ENCODE measurements around the gene CARD14. TPM values are rescaled to one million over a fixed set of nuclear protein-coding genes. Genes with fewer than 3 reads are reported as not detected.

The CARD14 gene
- total RNA-seq, 1 experiment from 2014 or later, result 0.09 TPM

DNA sequence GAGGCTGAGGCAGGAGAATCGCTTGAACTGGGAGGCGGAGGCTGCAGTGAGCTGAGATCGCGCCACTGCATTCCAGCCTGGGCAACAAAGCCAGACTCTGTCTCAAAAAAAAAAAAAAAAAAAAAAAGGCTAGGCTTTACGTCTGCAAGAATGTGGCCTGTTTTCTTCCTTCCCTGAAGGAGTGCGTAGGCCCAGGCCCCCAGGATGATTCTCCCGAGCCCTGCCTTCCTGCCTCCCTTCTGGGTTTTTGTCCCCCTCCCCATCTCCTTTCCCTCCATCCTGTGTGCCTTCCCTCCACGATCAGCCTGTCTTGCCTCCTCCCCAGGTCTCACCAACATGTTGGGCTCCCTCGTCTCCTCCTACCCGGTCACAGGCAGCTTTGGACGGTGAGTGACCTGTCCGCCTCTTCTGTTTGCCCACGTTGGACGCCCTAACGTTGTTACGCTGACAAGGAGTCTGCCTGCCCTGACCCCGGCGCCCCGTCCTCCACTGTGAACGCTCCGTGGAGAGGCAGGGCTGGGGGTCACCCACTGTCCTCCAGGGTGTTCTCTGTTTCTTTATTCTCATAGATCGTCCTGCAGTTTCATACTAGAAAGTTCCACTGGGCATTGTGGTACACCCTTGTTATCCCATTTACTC lies 75.2 kb downstream of the CARD14 start:
- BruUV-seq (replicated peaks), result no TSS peak
- ChIA-PET POLR2A (ENCODE audit: low non-redundant PET) (no interaction called here), CTCF (no interaction called here)
- no peak overlapping the region for H3K27ac ChIP-seq (ENCODE audit: low read depth, low read length, poor library complexity, severe bottlenecking)
- no peaks in the 10 kb centered on the region for H3K9me3 ChIP-seq (ENCODE audit: low read depth, low read length, poor library complexity, severe bottlenecking)
- no peaks in the 10 kb centered on the region for H3K27me3 ChIP-seq (replicated peaks; ENCODE audit: insufficient read depth, low read depth, low read length, poor library complexity)
- no peaks in the 10 kb centered on the region for H3K36me3 ChIP-seq (ENCODE audit: insufficient read depth, low read length, poor library complexity, severe bottlenecking)
- intact Hi-C loops (cut with micrococcal nuclease; ENCODE audit: unreplicated experiment), result no loop called here
- no peaks in the 10 kb centered on the region for H3K4me1 ChIP-seq (ENCODE audit: insufficient read depth, low read length, poor library complexity, severe bottlenecking)
- DNase-seq (ENCODE audit: low spot score), result no peak
- TF ChIP-seq, protein P1, sequence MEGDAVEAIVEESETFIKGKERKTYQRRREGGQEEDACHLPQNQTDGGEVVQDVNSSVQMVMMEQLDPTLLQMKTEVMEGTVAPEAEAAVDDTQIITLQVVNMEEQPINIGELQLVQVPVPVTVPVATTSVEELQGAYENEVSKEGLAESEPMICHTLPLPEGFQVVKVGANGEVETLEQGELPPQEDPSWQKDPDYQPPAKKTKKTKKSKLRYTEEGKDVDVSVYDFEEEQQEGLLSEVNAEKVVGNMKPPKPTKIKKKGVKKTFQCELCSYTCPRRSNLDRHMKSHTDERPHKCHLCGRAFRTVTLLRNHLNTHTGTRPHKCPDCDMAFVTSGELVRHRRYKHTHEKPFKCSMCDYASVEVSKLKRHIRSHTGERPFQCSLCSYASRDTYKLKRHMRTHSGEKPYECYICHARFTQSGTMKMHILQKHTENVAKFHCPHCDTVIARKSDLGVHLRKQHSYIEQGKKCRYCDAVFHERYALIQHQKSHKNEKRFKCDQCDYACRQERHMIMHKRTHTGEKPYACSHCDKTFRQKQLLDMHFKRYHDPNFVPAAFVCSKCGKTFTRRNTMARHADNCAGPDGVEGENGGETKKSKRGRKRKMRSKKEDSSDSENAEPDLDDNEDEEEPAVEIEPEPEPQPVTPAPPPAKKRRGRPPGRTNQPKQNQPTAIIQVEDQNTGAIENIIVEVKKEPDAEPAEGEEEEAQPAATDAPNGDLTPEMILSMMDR (conservative IDR thresholded peaks at IDR 0.05; ENCODE audit: low read depth, low read length), result no peak
- TF ChIP-seq EZH2 (IDR thresholded peaks at IDR 0.05; ENCODE audit: borderline replicate concordance, low read depth, low read length, poor library complexity, severe bottlenecking), result no peak
- H3K4me3 ChIP-seq (ENCODE audit: low read depth, low read length, poor library complexity, severe bottlenecking), result no peak overlapping the region

DNA sequence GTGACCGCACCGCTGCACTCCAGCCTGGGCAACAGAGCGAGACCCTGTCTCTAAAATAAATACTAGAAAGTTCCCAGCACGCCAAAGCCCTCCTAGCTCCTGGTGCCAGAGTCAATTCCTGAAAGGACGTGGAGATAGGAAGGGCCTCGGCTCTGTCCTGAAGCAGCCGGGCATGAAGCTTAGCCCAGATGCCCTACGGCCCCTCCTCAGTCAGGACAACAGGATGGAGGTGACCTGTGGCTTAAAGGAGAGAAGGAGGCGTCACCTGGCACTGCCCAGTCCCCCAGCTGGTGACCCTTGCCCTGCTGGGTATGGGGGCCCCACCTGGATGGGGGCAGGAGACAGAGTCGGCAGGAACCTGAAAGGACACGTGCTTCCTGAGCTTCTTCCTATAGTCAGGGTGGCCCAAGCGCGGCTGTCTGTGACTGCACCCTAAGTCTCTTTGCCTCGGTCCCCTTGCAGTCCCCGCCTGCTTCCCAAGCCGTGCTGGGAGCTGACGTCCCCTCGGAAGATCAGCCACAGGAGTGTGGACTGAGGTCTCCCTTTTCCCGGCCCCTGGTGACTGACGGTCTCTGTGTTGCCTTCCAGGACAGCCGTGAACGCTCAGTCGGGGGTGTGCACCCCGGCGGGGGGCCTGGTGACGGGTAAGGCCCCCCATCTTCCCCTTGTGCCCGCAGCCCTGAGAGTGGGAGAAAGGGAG lies 75.9 kb downstream of the CARD14 start:
- TF ChIP-seq, protein P1 (conservative IDR thresholded peaks at IDR 0.05; ENCODE audit: low read depth, low read length), result no peak
- TF ChIP-seq EZH2 (IDR thresholded peaks at IDR 0.05; ENCODE audit: borderline replicate concordance, low read depth, low read length, poor library complexity, severe bottlenecking), result no peak
- Histone ChIP-seq H3K9me3 (ENCODE audit: low read depth, low read length, poor library complexity, severe bottlenecking) (no peaks in the 10 kb centered on the region), H3K27ac (ENCODE audit: low read depth, low read length, poor library complexity, severe bottlenecking) (no peak overlapping the region), H3K4me1 (ENCODE audit: insufficient read depth, low read length, poor library complexity, severe bottlenecking) (no peaks in the 10 kb centered on the region), H3K4me3 (ENCODE audit: low read depth, low read length, poor library complexity, severe bottlenecking) (no peak overlapping the region), H3K36me3 (ENCODE audit: insufficient read depth, low read length, poor library complexity, severe bottlenecking) (no peaks in the 10 kb centered on the region), H3K27me3 (replicated peaks; ENCODE audit: insufficient read depth, low read depth, low read length, poor library complexity) (no peaks in the 10 kb centered on the region)
- POLR2A ChIA-PET (ENCODE audit: low non-redundant PET), result no interaction called here
- DNase-seq (ENCODE audit: low spot score), result no peak
- CTCF ChIA-PET, result no interaction called here
- intact Hi-C loops (cut with micrococcal nuclease; ENCODE audit: unreplicated experiment), result no loop called here
- no TSS peak for BruUV-seq (replicated peaks)

DNA sequence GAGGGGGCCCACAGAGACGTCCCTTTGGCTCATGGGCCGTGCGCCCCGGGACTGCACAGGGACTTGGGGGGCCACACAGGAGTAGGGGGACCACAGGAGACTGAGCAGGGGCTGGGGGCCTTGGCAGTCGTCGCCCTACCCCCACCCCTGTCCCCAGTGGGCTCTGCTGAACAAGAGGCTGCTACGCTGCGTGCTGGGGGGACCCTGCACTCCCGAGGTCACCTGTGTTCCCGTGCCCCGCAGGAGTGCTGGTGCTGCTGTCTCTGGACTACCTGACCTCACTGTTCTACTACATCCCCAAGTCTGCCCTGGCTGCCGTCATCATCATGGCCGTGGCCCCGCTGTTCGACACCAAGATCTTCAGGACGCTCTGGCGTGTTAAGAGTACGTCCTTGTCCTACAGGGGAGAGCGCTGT lies 76.4 kb downstream of the CARD14 start:
- H3K9me3 ChIP-seq (ENCODE audit: low read depth, low read length, poor library complexity, severe bottlenecking), result no peaks in the 10 kb centered on the region
- ChIA-PET POLR2A (ENCODE audit: low non-redundant PET) (no interaction called here), CTCF (no interaction called here)
- intact Hi-C loops (cut with micrococcal nuclease; ENCODE audit: unreplicated experiment), result no loop called here
- no peaks in the 10 kb centered on the region for H3K36me3 ChIP-seq (ENCODE audit: insufficient read depth, low read length, poor library complexity, severe bottlenecking)
- no peak for DNase-seq (ENCODE audit: low spot score)
- H3K27me3 ChIP-seq (replicated peaks; ENCODE audit: insufficient read depth, low read depth, low read length, poor library complexity), result no peaks in the 10 kb centered on the region
- no peak overlapping the region for H3K27ac ChIP-seq (ENCODE audit: low read depth, low read length, poor library complexity, severe bottlenecking)
- H3K4me1 ChIP-seq (ENCODE audit: insufficient read depth, low read length, poor library complexity, severe bottlenecking), result no peaks in the 10 kb centered on the region
- no peak for TF ChIP-seq EZH2 (IDR thresholded peaks at IDR 0.05; ENCODE audit: borderline replicate concordance, low read depth, low read length, poor library complexity, severe bottlenecking)
- TF ChIP-seq, protein P1 (conservative IDR thresholded peaks at IDR 0.05; ENCODE audit: low read depth, low read length), result no peak
- no peak overlapping the region for H3K4me3 ChIP-seq (ENCODE audit: low read depth, low read length, poor library complexity, severe bottlenecking)
- no TSS peak for BruUV-seq (replicated peaks)
